HepG2 (cell line): ENCODE results near the gene MED12. TPM values are rescaled to one million over a fixed set of nuclear protein-coding genes. Genes with fewer than 3 reads are reported as not detected.

Experiments
- BRF2 ChIP-seq: sonication (generic); formaldehyde crosslinking; IDR thresholded peaks from 2 replicates; pipeline ENCODE4 v1.8.1; 2022; ENCODE audit warnings: mild to moderate bottlenecking, missing genetic modification reagents
- FOXK1 ChIP-seq: sonication (generic); formaldehyde crosslinking; IDR thresholded peaks from 2 replicates; pipeline ENCODE4 v1.4.0; 2020; ENCODE audit warnings: low read depth, missing genetic modification reagents, borderline replicate concordance
- FUBP1 ChIP-seq: sonication (generic); formaldehyde crosslinking; IDR thresholded peaks from 2 replicates; pipeline ENCODE4 v1.5.1; 2020; ENCODE audit warnings: missing genetic modification reagents, mild to moderate bottlenecking, borderline replicate concordance
- KDM1A ChIP-seq: IDR thresholded peaks from 2 replicates; pipeline ENCODE4 v1.6.1; 2016; ENCODE audit warnings: missing compliant biosample characterization
- MAX ChIP-seq: IDR thresholded peaks from 2 replicates; pipeline ENCODE4 v1.6.1; 2012; ENCODE audit warnings: inconsistent platforms
- MTA3 ChIP-seq: sonication (generic); formaldehyde crosslinking; IDR thresholded peaks from 2 replicates; pipeline ENCODE4 v1.4.0; 2020; ENCODE audit warnings: missing genetic modification reagents
- MYPOP ChIP-seq: sonication (generic); formaldehyde crosslinking; IDR thresholded peaks from 2 replicates; pipeline ENCODE4 v1.8.1; 2023; ENCODE audit warnings: mild to moderate bottlenecking, moderate library complexity, missing genetic modification reagents
- POLR2A ChIP-seq, 2 experiments: IDR thresholded peaks; 2 replicates each; pipeline ENCODE4 v1.6.1; 2011; ENCODE audit warnings: low read depth in 2 of 2, low read length in 2 of 2, mild to moderate bottlenecking in 1 of 2, moderate library complexity in 1 of 2; ENCODE audit not compliant: insufficient read depth in 1 of 2
- SIX1 ChIP-seq: sonication (generic); formaldehyde crosslinking; IDR thresholded peaks from 2 replicates; pipeline ENCODE4 v1.4.0; 2020; ENCODE audit warnings: missing genetic modification reagents, borderline replicate concordance
- STAG1 ChIP-seq: sonication (generic); formaldehyde crosslinking; IDR thresholded peaks from 2 replicates; pipeline ENCODE4 v1.4.0; 2020; ENCODE audit warnings: missing genetic modification reagents
- ZNF281 ChIP-seq: sonication (generic); formaldehyde crosslinking; IDR thresholded peaks from 2 replicates; pipeline ENCODE4 v1.4.0; 2020; ENCODE audit warnings: missing genetic modification reagents, borderline replicate concordance
- ZNF317 ChIP-seq: sonication (generic); formaldehyde crosslinking; IDR thresholded peaks from 2 replicates; pipeline ENCODE4 v1.5.0; 2020; ENCODE audit warnings: mild to moderate bottlenecking, missing genetic modification reagents
- ZNF318 ChIP-seq: sonication (generic); formaldehyde crosslinking; IDR thresholded peaks from 2 replicates; pipeline ENCODE4 v1.4.0; 2020; ENCODE audit warnings: mild to moderate bottlenecking, missing genetic modification reagents
- ZNF331 ChIP-seq: sonication (generic); formaldehyde crosslinking; IDR thresholded peaks from 2 replicates; pipeline ENCODE4 v1.4.0; 2020; ENCODE audit warnings: missing genetic modification reagents
- ZNF761 ChIP-seq: sonication (generic); formaldehyde crosslinking; conservative IDR thresholded peaks from 2 replicates; pipeline ENCODE4 v1.4.0; 2020; ENCODE audit warnings: mild to moderate bottlenecking, missing genetic modification reagents
- polyA plus RNA-seq, 8 experiments: library from polyadenylated mRNA; depleted of rRNA in 3 of 8; stranded (reverse) in 7 of 8; unstranded in 1 of 8; fragments of >200 nt; fragmentation: Illumina TruSeq in 4 of 8; extraction: Trizol in 4 of 8; gene quantifications; 2 replicates each; pipeline versions ENCODE4 v1.2.1 to v1.2.3, GENCODE V29; 2011 to 2016; ENCODE audit warnings: low read depth in 4 of 8, missing spikeins in 1 of 8, mixed read lengths in 1 of 8; ENCODE audit not compliant: insufficient read depth in 1 of 8
- total RNA-seq, 5 experiments: library from RNA; depleted of rRNA; stranded (reverse); fragments of >200 nt; fragmentation: Illumina TruSeq; extraction: Trizol; gene quantifications; 2 replicates each; pipeline ENCODE4 v1.2.3, GENCODE V29; 2016; ENCODE audit warnings: low read depth in 1 of 5

The MED12 gene
- total and polyA plus RNA-seq, 2 of the 13 experiments (the other 11 are each of a cell fraction or from before 2014, with no cell fraction given): 9.4 to 15.0 TPM

GRCh38 chrX:71183341-71183740, 64.9 kb downstream of the MED12 start (continued):
- TF ChIP-seq ZNF318 (CRISPR knock-in tag) (no peak), ZNF331 (no peak), FOXK1 (CRISPR knock-in tag) (no peak), FUBP1 (CRISPR knock-in tag) (no peak), STAG1 (CRISPR knock-in tag) (no peak), MAX (peak; percentile 57), ZNF281 (peak; percentile 35; the same call in 1 of the 2 replicates), POLR2A (IDR thresholded peaks at IDR 0.05; ENCODE audit: insufficient read depth in 1 of 2, low read depth in 2 of 2, low read length in 2 of 2) (peak; percentile 49 to 59; a peak in 3 of 4 replicates), SIX1 (CRISPR knock-in tag) (no peak), BRF2 (CRISPR knock-in tag) (no peak), MYPOP (CRISPR knock-in tag) (no peak), ZNF317 (CRISPR knock-in tag) (no peak), ZNF761 (CRISPR knock-in tag) (no peak), KDM1A (no peak), MTA3 (CRISPR knock-in tag) (no peak)
